NCI-H2107 (cell line): ENCODE results near the gene CFAP43.

Experiments used
- DNase-seq: peaks from one replicate; lab custom pipeline; 2025; lab: John Stamatoyannopoulos, UW

CFAP43 gene, protein sequence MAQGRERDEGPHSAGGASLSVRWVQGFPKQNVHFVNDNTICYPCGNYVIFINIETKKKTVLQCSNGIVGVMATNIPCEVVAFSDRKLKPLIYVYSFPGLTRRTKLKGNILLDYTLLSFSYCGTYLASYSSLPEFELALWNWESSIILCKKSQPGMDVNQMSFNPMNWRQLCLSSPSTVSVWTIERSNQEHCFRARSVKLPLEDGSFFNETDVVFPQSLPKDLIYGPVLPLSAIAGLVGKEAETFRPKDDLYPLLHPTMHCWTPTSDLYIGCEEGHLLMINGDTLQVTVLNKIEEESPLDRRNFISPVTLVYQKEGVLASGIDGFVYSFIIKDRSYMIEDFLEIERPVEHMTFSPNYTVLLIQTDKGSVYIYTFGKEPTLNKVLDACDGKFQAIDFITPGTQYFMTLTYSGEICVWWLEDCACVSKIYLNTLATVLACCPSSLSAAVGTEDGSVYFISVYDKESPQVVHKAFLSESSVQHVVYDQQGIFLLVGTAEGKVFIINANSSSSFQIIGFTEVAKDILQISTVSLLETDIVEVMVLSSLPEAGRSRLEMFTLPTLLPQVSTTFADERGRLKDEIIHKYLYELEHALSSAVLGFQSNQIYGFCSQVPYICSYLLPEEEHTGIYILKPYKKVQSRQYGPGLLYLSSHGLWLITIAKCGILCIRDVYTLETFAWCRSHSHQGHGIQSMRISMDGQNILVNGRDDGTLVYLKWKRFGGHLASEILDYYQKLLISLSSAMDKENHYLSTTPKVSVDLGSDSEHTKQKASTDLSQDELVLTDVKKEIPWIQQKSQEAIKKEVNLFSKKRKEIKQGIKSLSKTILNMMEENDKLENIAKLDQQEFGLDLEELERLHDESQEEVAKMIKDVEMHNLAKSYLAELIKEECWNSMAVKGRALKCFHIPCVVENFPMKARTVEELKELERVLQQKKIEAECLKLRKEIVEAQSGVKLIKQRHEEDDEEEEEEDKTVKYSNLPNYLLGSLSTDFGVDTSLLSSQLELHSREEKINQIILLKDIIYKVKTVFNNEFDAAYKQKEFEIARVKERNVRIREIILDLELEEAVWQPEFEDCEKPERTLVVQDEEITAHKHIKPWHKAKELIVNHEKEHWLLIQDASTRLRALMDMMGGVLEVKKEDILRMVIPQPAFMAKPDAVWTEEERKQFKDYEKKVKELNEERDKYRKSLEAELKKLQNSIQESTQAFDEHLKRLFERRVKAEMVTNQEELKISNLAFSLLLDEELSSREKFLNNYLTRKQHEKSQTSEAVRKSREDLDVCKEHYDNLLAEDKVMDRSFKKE (N-terminal part only)

DNA sequence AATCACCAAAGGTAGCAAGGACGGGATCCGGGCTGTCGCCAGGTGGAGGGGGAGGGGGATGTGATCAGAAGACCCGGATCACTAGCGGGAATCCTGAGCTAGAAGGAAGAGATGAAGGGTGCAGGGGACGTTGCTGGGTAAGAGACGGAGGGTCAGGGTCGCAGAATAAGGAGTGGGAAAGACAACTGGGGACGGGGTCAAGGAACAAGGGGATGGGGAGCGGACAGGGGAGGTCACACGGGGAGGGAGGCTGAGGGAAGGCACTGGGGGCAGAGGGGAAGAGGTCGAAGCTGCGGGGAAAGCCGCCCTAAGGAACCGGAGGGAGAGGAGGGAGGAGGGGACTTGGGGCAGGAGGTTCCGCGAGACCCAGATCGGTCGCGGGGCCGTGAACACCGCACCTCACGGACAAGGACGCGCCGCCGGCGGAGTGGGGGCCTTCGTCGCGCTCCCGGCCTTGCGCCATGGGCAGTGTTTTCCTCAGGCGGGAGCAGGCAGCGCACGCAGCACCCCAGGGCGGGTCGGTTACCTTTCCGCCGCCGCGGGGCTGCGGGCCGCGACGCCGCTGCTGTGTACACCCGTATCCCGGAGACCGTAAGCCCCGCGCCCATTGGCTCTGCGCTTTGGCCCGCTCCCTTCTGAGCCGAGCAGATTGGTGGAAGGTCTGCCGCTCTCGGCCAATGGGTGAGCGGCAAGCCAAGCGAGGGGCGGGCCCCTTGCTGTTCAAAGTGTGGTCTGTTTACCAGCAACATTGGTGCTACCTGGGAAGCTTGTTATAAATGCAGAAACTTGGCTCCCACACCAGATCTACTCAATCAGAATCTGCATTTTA, at the start of gene CFAP43:
Gene CFAP43, minus strand, starts transcription at position 581 of the 829 bp plus-strand sequence. Its CDS starts 118 bp downstream, at position 463.
- peak; percentile 71 for DNase-seq

DNA sequence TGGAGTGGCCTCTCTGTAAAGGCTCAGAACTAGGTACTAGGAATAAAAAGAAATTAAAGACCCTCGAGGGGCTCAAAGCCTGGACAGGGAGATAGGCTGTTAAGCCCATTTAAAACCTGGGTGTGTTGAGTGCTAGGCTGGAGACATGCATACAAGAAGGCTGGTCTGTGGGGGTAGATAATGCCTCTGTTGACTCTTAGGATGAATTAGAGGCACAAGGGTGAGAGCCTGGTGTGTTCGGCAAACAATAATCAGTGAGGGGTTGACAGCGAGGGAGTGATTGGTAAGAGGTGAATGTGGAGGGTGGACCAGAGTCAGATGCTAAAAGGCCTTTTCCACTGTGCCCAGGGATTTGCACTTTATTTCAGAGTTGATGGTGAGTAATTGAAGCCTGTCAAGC, 49.5 kb upstream of the CFAP43 start:
- DNase-seq, result no peak

DNA sequence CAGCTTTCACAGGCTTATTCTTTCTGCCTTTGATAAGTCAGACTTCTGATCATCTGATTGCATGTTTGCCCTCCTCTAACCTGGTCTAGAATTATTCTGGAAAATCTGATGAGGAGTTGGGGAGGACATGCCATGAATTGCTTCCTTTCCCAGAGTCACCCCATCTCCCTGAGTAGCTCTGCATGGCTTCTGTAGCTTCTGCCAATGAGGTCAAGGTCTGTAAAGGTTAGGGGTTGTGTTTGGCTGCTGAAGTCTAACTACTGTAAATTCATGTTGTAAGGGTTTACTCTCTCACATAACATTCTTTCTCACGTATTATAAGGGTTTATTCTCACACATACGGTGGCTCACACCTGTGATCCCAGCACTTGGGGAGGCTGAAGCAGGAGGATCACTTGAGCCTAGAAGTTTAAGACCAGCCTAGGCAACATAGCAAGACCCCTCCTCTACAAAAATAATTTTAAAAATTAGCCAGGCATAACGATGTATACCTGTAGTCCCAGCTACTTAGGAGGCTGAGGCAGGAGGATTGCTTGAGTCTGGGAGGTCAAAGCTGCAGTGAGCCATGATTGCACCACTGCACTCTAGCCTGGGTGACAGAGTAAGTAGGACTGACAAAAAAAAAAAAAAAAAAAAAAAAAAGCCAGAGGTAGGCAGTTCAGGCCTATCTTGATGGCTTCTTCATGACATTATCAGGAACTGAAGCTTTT, 47.5 kb upstream of the CFAP43 start:
- DNase-seq, result no peak

DNA sequence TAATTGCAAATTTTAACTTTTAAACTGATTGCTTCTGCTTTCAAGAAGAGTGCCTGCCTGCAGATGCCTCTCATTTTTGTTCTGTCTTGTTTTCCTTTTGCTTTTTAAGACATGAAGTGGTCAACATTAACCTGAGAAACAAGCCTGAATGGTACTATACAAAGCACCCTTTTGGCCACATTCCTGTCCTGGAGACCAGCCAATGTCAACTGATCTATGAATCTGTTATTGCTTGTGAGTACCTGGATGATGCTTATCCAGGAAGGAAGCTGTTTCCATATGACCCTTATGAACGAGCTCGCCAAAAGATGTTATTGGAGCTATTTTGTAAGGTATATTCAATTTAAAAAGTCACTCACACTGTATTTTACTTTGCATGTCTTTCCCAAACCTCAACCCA, 45.6 kb upstream of the CFAP43 start:
- DNase-seq, result no peak

DNA sequence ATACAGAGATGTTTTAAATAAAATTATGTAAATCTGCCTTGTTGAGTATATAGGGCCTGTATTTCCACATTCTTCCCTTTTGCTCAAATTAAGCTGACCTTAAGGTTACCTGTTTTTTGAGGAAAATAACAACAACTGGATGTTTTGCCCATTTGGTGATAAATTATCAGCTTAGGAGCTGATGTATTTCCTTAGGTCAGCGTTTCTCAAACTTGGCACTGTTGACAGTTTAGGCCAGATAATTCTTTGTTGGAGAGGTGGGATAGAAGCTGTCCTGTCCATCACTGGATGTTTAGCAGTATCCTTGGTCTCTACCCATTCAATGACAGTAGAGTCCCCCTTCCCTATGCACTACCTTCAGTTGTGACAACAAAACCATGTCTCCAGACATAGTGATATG, 44.0 kb upstream of the CFAP43 start:
- DNase-seq, result no peak

DNA sequence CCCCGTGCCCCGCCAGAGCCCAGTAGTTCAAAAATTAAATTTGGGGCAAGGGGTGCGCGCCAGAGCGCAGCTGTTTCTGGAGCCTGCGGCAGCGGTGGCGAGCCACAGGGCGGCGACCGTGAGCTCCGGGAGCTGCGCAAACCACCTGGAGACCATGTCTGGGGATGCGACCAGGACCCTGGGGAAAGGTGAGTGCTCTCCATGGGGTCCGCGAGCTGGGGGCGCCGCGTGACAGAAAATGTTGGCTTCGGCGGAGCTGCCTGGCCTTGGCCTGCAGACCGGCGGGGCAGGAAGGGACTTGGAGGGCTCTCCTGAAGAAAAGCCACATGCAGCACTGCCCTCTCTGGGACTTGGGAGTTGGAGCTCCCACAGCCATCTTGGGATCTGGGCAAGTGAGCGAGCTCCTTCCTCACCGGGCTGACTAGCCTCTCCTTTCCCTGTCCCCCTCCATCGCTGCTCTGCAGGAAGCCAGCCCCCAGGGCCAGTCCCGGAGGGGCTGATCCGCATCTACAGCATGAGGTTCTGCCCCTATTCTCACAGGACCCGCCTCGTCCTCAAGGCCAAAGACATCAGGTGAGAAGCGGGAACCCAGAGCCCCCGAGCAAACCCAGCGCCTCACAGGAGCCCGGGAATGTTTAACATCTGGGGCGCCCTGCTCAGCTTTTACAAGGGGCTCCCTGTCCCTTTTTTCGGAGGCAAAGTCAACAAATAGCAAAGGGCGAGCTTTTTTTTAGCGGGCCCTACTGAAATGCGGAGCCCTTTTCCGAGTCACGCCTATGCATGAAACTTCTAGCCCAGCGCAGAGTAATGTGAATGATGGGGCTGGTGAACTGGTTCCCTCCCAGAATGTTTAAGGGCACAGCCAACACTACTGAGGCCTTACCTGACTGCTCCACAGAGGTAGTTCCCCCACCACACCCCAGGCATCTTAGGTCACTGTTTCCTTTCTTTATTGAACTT, 42.9 kb upstream of the CFAP43 start:
- no peak for DNase-seq

DNA sequence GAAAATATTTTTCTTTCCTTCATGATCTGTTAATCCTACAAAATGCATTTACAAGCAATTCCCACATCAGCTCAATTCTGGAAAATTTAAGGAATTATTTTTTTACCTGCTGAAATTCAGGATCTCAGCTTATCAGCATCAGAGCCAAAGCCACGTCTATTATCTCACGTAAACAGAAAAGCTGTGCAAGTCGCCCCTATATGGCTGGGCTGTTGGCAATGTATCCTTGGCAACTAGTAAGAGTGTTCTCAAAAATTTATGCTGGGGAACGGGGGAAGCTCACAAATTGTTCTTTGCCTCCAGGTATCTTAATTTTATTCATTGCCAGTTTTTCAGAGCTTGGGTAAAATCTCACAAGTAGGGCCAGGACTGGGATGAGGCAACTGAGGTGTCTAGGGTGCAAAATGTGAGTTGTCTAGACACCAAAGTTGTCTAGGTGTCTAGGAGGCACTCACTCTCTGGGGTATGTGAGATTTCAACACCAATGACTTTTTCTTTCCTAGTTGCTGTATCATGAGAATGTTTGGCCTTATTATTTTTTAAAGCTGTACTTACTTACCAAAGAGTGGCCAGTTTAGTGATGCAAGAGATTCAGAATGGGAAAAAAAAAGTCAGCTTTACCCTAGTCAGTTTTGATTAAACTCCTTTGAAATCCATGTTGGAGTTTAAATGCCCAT, 41.9 kb upstream of the CFAP43 start:
- DNase-seq, result no peak

DNA sequence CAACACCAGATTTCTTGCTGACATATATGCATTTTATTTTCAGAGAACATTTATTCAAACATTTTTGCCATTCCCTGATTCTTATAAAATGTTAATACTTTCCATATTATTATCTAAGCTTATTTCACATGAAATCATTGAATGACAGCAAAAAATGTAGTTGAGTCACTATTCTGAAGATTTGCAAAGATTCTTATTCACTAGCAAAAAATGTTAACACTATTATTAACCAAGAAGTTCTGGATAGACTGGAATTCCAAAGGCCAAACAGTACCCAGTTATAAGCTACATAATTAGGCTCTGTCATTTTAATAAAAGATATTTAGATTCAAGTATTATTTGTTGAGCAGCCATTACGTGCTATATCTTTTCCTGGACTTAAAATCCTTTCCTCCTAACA, 41.1 kb upstream of the CFAP43 start:
- DNase-seq, result no peak

DNA sequence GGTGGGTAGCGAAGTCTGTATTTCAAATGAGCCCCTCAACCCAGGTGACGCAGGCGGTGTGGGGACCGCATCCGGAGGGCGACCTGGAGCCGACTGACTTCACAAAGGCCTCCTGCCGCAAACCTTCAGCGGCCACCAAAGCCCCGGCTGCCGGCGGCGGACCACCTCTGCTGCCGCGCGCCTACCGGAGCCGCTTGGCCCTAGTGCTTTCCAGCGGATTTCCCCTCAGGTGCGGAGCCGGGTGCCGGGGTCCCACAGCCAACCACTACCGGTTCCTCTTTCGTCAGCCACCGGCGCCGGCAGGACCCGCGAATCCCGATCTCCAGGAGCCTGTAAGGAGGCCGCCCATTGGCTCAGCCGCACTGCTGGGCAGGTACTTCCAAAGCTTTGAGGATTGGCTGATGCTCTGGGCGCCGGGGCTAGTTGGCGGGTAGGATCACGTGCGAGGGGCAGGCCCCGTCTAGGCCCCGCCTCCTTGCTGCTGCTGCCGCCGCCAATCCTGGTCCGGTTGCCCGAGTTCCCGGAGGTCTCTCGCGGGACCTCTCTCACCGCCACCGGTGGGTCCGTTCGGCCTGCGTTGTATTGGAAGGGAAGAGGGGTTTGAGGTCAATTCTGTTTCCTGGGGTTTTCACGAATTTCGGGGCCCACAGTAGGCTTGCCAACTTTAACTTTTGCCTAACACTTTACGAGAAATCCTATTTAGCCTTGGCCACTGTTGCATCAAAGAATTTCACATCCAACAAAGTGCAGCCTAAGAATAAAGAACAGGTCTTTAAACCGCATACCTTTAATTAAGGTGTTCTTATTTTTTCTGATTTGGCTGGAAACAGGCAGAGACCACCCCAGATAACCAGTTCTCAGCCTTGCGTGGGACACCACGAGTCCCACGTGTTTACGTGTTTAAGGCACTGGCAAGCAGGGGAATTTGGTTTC, 36.8 kb upstream of the CFAP43 start, which contains the start of gene GSTO2:
Gene GSTO2, plus strand, starts transcription at position 472 of the 933 bp plus-strand sequence. CDS start 5,732 bp downstream, outside the sequence.
- peak; percentile 90 for DNase-seq

DNA sequence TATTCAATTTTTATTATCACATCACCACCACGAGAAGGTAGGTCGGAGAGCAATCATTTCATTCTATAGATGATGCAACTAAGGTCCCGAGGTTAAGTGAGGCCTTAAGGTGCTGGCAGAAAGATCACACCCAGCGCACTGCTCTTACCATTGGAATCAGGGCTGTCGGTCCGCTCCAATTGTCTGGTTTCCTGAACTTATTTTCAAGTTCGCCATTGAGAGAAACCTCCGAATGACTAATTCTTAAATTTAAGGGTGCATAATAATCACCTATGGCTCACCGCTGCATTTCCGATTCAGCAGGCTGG, 36.2 kb upstream of the CFAP43 start:
- DNase-seq, result no peak

DNA sequence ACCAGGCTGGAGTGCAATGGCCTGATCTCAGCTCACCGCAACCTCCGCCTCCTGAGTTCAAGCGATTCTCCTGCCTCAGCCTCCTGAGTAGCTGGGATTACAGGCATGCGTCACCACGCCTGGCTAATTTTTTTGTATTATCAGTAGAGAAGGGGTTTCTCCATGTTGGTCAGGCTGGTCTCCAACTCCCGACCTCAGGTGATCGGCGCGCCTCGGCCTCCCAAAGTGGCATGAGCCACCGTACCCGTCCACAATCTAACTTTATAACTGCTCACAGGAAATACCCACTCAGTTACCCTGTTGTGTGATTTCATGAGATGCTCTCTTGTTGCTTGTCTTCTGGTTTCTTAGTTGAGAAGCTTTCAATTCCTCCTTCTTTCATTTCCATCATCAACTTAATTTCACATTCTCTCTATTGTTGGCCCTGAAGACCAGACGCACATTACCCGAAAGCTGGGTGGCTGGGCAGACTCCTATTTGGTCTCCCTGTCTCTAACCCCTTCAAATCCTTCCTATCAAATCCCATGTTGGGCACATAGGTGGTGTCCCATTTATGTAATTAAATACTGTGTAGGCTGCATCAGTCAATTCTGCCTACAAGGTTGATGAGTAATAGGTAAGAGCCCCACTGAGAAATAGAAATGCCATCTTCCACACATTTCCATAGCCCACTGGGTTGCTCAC, 35.7 kb upstream of the CFAP43 start:
- no peak for DNase-seq

DNA sequence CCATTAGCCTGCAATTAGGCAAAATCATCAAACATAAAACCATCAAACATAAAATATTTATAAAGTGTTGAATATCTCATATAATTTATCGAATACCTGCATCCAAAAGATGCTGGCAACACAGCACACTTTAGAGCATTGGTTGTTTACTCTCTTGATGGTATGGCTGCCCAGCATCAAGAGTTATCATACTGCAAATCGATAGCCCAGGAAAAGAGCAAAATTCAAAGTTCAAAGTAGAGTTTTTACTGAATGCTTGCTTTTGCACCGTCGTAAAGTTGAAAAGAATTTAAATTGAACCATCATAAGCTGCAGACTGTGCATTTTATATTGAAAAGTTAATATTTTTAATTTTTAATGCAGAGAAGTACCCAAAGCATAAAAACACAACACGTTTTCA, 32.6 kb upstream of the CFAP43 start:
- DNase-seq, result no peak

DNA sequence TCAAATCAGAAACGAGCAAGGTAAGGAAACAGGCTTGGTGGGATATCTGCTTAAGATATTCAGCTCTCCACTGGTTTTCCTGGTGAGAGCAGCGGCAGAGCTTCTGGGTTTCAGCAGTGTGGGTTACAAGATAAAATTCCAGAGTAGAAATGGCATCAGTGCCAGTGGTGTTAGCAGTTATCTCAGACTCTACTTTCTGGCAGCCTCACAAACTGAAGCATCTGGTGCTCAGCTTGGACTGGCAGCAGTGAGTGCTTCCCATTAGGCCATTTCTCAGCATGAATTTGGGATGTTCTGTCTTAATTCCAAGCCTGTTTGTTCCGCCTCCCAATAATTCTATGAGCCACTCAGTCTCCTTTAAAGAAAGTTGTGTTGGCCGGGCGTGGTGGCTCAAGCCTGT, 29.9 kb upstream of the CFAP43 start:
- DNase-seq, result no peak

DNA sequence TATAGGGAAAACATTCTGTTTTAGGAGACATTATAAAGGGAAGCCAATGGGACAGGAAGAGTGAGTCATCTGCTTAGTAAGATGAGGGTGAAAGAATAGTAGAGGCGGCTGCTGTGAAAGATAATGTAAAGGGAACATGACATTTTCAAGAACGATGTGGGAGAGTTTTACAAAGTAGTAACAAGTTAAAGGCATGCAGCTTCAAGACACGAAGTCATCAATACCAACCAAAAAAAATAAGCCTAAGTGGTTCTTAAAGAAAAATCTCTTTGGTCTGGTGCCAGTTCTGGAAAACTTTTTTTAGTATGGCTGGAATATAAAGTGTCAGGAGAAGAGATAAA, 28.6 kb upstream of the CFAP43 start:
- no peak for DNase-seq

DNA sequence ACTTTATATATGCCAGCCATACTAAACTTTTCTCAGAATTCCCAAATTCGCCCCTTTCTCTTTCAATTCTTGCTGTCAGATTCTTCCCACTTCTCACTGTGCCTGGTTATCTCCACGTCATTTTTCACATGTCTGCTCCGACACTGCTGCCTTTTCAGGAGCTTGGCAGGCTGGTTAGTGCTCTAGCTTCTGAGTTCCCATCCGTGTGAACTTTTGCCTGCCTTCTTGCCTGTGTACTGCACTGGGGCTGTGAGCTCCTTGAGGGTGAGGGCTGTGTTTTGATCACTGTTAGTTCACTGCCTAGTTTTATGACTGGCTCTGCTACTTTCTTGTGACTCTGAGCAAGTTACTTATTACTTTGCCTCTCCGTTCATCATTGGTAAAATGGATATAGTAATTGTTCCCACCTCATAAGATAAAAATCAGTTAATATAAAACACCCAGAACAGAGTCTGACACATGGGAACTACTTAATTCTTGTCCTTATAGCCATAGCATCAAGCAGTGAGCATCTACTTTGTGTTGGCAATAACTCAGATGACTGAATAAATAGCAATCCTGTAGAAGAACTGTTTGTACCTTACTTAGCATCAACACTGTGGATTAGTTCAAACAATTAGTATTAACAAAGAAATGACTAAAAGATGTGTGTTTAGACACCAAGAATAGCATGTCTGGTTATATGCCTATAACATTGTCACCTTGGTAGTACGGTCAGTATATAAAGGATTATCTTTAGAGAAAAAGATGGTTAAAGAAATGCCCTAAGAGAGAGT, 28.0 kb upstream of the CFAP43 start:
- no peak for DNase-seq

DNA sequence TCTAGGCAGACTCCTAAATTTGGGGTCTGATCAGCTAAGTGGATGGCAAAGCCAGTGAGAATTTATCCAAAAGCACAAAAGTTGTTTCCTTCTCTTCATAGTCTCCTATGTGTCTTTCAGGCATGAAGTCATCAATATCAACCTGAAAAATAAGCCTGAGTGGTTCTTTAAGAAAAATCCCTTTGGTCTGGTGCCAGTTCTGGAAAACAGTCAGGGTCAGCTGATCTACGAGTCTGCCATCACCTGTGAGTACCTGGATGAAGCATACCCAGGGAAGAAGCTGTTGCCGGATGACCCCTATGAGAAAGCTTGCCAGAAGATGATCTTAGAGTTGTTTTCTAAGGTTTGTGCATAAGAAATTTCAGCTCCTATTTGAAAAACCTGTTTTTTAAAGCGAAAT, 27.3 kb upstream of the CFAP43 start:
- DNase-seq, result no peak

DNA sequence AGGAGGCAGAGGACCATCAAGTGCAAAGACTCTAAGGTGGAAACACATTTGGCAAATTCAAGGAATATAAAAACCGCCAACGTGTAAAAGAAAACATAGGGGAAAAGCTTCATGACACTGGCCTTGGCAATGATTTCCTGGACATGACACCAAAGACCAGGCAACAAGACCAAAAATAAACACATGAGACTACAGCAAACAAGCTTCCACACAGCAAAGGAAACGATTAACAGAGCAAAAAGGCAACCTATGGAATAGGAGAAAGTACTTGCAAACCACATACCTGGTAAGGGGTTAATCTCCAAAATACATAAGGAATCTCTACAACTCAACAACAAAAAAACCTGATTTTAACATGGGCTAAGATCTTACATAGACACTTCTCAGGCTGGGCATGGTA, 26.0 kb upstream of the CFAP43 start:
- no peak for DNase-seq
